ENCODE data around the gene TMEM191B.
"Not testable (repeated sequence)": the region's sequence is repeated elsewhere in the genome, so short reads cannot be mapped to it uniquely, and the experiment has no call there.

The TMEM191B gene

GRCh38 chr22:18577090-18577818 is 49.7 kb downstream of the TMEM191B start:
- not testable (repeated sequence) for H3K4me3 Mint-ChIP-seq
- peak; percentile 26 for ATAC-seq

GRCh38 chr22:18577847-18578246 is 50.2 kb downstream of the TMEM191B start:
- H3K36me3 Mint-ChIP-seq (ENCODE audit: low read depth); H3K27ac Mint-ChIP-seq; H3K4me1 Mint-ChIP-seq; H3K27me3 Mint-ChIP-seq; H3K4me3 Mint-ChIP-seq; H3K9me3 Mint-ChIP-seq: not testable (repeated sequence)
- peak; percentile 83 for ATAC-seq
- DNase-seq, result peak; percentile 32

More at GRCh38 chr22:18577090-18577818, 49.7 kb downstream of the TMEM191B start:
- not testable (repeated sequence) for DNase-seq; H3K36me3 Mint-ChIP-seq (ENCODE audit: low read depth); H3K27ac Mint-ChIP-seq; H3K9me3 Mint-ChIP-seq; H3K27me3 Mint-ChIP-seq; H3K4me1 Mint-ChIP-seq
